Loucy (cell line): ENCODE results near the gene PPIG.

Source experiments
- H2AFZ ChIP-seq: fragments of 200-600 bp; sonication (generic); 2 replicates; pipeline ENCODE4 v1.6.0; 2016; ENCODE audit warnings: antibody characterized with exemption, mild to moderate bottlenecking, low read length, moderate library complexity
- H3F3A ChIP-seq: fragments of 200-600 bp; 2 replicates; pipeline ENCODE4 v1.6.0; 2016; ENCODE audit warnings: antibody characterized with exemption, low read depth, mild to moderate bottlenecking
- H3K27me3 ChIP-seq: fragments of 200-600 bp; sonication (generic); 2 replicates; pipeline ENCODE4 v1.6.1; 2014; ENCODE audit warnings: low read length, mild to moderate bottlenecking; ENCODE audit not compliant: insufficient read depth, poor library complexity, severe bottlenecking
- H3K36me3 ChIP-seq: fragments of 200-600 bp; sonication (generic); 2 replicates; pipeline ENCODE4 v1.6.1; 2016; ENCODE audit warnings: low read length; ENCODE audit not compliant: insufficient read depth
- H3K4me1 ChIP-seq: fragments of 200-600 bp; sonication (generic); 2 replicates; pipeline ENCODE4 v1.5.1; 2014; ENCODE audit warnings: low read length, mild to moderate bottlenecking; ENCODE audit not compliant: insufficient read depth, poor library complexity, severe bottlenecking
- H3K4me2 ChIP-seq: fragments of 200-600 bp; sonication (generic); 2 replicates; pipeline ENCODE4 v1.6.0; 2014; ENCODE audit warnings: antibody characterized with exemption, low read length, low read depth, mild to moderate bottlenecking; ENCODE audit not compliant: poor library complexity, severe bottlenecking
- H3K4me3 ChIP-seq: fragments of 200-600 bp; sonication (generic); 2 replicates; pipeline ENCODE4 v1.5.1; 2014; ENCODE audit warnings: low read length, mild to moderate bottlenecking, mixed read lengths; ENCODE audit not compliant: poor library complexity, severe bottlenecking
- H3K79me2 ChIP-seq: fragments of 200-600 bp; sonication (generic); 2 replicates; pipeline ENCODE4 v1.6.1; 2014; ENCODE audit warnings: low read length; ENCODE audit not compliant: insufficient read depth
- H3K9ac ChIP-seq: fragments of 200-600 bp; sonication (generic); 2 replicates; pipeline ENCODE4 v1.6.0; 2014; ENCODE audit warnings: mild to moderate bottlenecking, low read depth, low read length, moderate library complexity; ENCODE audit not compliant: poor library complexity, severe bottlenecking
- H3K9me2 ChIP-seq: fragments of 200-600 bp; sonication (generic); replicated peaks from 2 replicates; pipeline ENCODE4 v1.6.1; 2016; ENCODE audit warnings: low read depth, low read length, mixed read lengths
- H3K9me3 ChIP-seq: fragments of 200-600 bp; sonication (generic); 2 replicates; pipeline ENCODE4 v1.6.1; 2014; ENCODE audit warnings: mild to moderate bottlenecking, antibody characterized with exemption, low read length, low read depth; ENCODE audit not compliant: insufficient read depth
- H4K20me1 ChIP-seq: fragments of 200-600 bp; sonication (generic); 2 replicates; pipeline ENCODE4 v1.6.0; 2014; ENCODE audit warnings: antibody characterized with exemption, low read length, mild to moderate bottlenecking; ENCODE audit not compliant: insufficient read depth, poor library complexity, severe bottlenecking
- EZH2phosphoT487 ChIP-seq: fragments of 200-600 bp; IDR thresholded peaks from 2 replicates; pipeline ENCODE4 v1.6.1; 2018; ENCODE audit warnings: antibody characterized with exemption, mild to moderate bottlenecking, moderate library complexity, borderline replicate concordance
- TF ChIP-seq, protein P1 (sequence below): fragments of 200-600 bp; sonication (generic); conservative IDR thresholded peaks from 2 replicates; pipeline ENCODE4 v1.5.1; 2014; ENCODE audit warnings: mild to moderate bottlenecking, antibody characterized with exemption, low read length

The PPIG gene

DNA sequence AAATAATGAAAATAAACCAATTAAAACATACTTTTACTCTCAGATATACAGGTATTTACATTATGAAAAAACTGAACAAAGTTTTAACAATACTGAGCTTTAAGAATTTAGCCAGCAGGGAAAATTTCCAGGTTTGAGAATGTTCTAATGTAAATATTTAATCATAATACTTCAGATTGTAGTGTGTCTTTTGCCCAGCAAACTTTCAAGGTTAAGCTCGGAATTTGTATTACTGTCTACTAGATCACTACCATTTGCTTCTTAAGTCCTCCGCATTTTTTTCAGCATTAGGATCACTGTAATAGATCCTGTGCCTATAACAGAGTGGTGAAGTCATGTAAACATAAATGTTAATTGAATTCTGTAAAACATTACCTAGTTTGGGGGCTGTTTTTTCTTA lies 57.3 kb downstream of the PPIG start:
- Histone ChIP-seq H4K20me1 (no peaks in the 10 kb centered on the region), H3K4me1 (no peaks in the 10 kb centered on the region), H2AFZ (no peak overlapping the region), H3K27me3 (no peaks in the 10 kb centered on the region), H3F3A (no peaks in the 10 kb centered on the region), H3K9ac (no peak overlapping the region), H3K79me2 (no peaks in the 10 kb centered on the region), H3K9me2 (no peaks in the 10 kb centered on the region), H3K4me3 (no peak overlapping the region), H3K9me3 (no peaks in the 10 kb centered on the region), H3K36me3 (peaks cover 16% of the 10 kb centered on the region; the same call in 1 of the 2 replicates), H3K4me2 (no peak overlapping the region)
- TF ChIP-seq EZH2phosphoT487, result no peak
- TF ChIP-seq, protein P1, sequence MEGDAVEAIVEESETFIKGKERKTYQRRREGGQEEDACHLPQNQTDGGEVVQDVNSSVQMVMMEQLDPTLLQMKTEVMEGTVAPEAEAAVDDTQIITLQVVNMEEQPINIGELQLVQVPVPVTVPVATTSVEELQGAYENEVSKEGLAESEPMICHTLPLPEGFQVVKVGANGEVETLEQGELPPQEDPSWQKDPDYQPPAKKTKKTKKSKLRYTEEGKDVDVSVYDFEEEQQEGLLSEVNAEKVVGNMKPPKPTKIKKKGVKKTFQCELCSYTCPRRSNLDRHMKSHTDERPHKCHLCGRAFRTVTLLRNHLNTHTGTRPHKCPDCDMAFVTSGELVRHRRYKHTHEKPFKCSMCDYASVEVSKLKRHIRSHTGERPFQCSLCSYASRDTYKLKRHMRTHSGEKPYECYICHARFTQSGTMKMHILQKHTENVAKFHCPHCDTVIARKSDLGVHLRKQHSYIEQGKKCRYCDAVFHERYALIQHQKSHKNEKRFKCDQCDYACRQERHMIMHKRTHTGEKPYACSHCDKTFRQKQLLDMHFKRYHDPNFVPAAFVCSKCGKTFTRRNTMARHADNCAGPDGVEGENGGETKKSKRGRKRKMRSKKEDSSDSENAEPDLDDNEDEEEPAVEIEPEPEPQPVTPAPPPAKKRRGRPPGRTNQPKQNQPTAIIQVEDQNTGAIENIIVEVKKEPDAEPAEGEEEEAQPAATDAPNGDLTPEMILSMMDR, result no peak

DNA sequence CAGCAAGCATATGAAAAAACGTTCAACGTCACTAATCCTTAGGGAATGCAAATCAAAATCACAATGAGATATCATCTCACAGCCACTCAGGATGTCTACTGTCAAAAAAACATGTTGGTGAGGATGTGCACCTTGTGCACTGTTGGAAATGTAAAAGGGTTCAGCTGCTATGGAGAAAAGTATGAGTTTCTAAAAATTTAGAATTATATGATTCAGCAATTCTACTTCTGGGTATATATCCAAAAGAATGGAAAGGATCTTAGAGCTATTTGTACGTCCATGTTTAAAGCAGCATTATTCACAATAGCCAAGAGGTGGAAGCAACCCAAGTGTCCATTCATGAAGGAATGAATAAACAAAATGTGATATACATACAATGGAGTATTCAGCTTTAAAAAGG lies 60.0 kb downstream of the PPIG start:
- no peaks in the 10 kb centered on the region for H3K9me2 ChIP-seq
- no peaks in the 10 kb centered on the region for H3K4me1 ChIP-seq
- H2AFZ ChIP-seq, result no peak overlapping the region
- no peaks in the 10 kb centered on the region for H3K79me2 ChIP-seq
- H3K27me3 ChIP-seq, result no peaks in the 10 kb centered on the region
- no peaks in the 10 kb centered on the region for H3K36me3 ChIP-seq
- H3K4me3 ChIP-seq, result no peak overlapping the region
- H4K20me1 ChIP-seq, result no peaks in the 10 kb centered on the region
- no peaks in the 10 kb centered on the region for H3K9me3 ChIP-seq
- TF ChIP-seq, protein P1, result no peak
- no peak for TF ChIP-seq EZH2phosphoT487
- H3K9ac ChIP-seq, result no peak overlapping the region
- H3K4me2 ChIP-seq, result no peak overlapping the region
- no peaks in the 10 kb centered on the region for H3F3A ChIP-seq

DNA sequence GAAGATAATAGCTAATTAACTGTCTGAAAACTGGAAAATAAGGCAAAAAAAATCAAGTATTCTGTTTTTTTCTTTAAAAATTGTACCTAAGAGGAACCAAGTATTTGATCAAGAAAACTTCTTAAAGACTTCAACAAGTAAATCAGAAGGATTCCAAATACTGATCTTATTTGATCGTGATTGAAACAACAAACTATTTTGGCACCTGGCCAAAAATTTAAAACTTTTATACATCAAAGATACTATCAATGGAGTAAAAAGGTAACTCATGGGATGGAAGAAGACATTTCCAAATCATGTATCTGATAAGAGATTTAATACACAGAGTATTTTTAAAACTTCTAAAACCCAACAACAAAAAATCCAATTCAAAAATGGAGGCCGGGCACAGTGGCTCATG lies 63.3 kb downstream of the PPIG start:
- H3K4me3 ChIP-seq, result no peak overlapping the region
- H3F3A ChIP-seq, result no peaks in the 10 kb centered on the region
- no peaks in the 10 kb centered on the region for H4K20me1 ChIP-seq
- no peaks in the 10 kb centered on the region for H3K27me3 ChIP-seq
- no peaks in the 10 kb centered on the region for H3K9me3 ChIP-seq
- no peak for TF ChIP-seq EZH2phosphoT487
- TF ChIP-seq, protein P1, result no peak
- no peak overlapping the region for H3K4me2 ChIP-seq
- no peak overlapping the region for H2AFZ ChIP-seq
- H3K4me1 ChIP-seq, result no peaks in the 10 kb centered on the region
- no peaks in the 10 kb centered on the region for H3K36me3 ChIP-seq
- no peaks in the 10 kb centered on the region for H3K79me2 ChIP-seq
- no peaks in the 10 kb centered on the region for H3K9me2 ChIP-seq
- no peak overlapping the region for H3K9ac ChIP-seq
